CD1c-positive myeloid dendritic cell (primary cell): ENCODE measurements around the gene PRR12.

Experiments used
- DNase-seq: peaks from one replicate; pipeline ENCODE4 v3.0.0-alpha.2; 2016; ENCODE audit errors: extremely low spot score

PRR12 gene

DNA sequence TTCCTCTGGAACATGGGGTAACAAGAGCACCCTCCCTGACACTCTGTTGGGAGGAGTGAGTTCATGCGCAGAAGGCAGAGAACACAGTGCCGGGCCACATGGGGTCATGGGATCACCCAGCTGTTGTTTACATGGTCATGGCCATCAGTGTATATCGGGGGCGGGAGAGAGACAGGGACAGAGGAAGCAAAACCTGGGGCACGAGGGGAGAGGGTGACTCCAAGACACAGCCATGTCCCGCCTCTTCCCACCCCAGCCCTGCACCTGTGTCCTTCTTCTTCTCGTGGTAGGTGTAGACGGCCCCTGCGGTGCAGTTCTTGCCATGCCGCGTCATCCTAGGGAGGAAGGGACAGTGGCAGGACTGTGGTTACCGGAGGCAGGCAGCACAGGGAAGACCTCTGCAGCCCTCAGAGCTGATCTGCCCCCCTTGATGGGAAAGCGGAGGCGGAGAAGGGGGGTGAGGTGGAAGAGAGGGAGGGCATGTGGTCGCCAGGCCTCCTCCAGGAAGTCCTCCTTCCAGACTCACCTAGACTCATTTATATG, 30.6 kb upstream of the PRR12 start:
- peak; percentile 48 for DNase-seq

DNA sequence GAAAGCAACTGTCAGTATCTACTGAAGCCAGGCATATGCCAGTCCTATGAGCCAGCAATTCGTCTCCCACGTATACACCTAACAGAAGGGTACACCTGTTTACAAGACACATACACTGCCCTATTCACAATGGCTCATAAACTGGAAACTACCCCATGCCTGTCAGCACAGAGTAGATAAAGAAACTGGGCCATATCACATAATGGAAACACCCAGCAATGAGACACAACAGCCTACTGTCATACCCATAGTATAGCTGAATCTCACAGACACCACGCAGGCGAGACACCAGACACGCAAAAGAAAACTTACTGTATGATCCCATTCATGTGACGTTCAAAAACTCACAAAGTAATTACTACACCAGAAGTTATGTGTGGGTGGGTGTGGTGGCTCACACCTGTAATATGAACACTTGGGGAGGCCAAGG, 26.4 kb upstream of the PRR12 start:
- no peak for DNase-seq

GRCh38 chr19:49565261-49565660, 25.7 kb upstream of the PRR12 start:
- DNase-seq = no peak

- DNase-seq = no peak
These were observed 24.7 kb upstream of the PRR12 start for GRCh38 chr19:49566302-49566701.

DNA sequence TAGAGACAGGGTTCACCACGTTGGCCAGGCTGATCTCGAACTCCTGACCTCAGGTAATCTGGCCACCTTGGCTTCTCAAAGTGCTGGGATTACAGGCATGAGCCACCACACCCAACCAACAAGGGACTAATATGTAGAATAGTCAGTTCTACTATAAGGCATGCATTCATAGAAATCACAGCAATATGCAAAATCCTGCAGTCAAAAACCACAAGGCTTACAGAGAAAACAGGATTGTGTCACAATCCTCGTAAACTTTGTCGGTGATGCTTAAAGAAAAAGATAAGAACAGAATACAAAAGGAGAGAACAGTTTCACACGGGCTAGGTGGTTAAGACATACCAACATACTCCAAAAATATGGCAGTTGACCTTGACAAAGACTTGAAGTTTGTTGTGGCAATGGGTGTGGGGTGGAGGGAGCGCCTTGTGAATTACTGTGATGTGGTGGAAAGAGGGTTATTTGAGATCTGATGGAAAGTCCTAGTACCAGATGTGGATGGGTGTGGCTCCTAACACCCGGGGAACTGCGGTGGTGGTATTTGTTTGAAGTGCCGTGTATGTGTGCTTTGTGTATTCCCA, 23.0 kb upstream of the PRR12 start:
- peak; percentile 32 for DNase-seq

- peak; percentile 94 for DNase-seq
These were observed 20.7 kb upstream of the PRR12 start for GRCh38 chr19:49570138-49570856.

DNA sequence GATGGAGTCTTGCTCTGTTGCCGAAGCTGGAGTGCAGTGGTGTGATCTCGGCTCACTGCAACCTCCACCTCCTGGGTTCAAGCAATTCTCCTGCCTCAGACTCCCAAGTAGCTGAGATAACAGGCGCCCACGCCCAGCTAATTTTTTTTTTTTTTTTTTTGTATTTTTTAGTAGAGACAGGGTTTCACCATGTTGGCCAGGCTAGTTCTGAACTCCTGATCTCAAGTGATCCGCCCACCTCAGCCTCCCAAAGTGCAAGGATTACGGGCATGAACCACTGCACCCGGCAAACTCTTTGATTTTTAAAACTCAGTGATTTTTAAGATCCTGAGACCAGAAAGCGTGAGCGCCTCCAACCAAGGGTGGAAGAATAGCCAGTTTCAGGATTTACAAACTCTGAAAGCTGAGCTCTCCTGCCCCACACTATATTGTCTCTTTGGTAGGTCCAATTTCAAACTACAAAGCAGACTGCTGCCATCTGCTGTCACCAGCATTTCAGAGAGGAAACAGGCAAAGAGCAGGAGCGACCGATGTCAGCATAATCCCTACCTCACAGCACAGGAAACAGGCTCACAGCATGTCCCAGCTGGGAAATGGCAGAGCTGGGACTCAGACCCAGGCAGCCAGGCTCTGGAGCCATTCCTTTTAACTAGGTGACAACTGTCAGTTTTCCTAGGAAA, 19.8 kb upstream of the PRR12 start:
- no peak for DNase-seq

GRCh38 chr19:49573009-49573408, 18.0 kb upstream of the PRR12 start:
- no peak for DNase-seq

GRCh38 chr19:49573425-49573824, 17.6 kb upstream of the PRR12 start:
- DNase-seq = no peak

DNA sequence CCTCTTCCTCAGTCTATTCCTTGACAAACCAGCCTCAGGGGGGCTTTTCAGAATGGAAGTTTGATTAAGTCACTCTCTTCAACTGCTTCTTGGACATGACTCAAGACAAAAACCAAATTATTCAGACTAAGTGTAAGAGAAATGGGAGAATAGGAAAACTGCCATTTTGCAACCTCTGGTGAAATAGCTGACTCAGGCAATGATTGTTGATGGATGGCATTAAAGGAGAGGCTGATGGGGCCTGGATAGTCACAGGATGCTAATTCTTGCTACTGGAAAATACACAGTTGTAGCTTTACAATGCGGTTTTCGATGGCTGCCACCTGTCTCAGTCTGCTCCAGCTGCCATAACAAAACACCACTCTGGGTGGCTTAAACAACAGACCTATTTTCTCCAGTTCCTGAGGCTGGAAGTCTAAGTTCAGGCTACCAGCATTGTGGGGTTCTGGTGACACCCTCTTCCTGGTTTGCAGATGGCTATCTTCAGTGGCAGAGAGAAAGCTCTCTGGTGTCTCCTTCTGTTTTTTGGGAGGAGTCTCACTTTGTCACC, 16.7 kb upstream of the PRR12 start:
- DNase-seq = no peak

GRCh38 chr19:49579193-49579592, 11.8 kb upstream of the PRR12 start:
- no peak for DNase-seq

DNA sequence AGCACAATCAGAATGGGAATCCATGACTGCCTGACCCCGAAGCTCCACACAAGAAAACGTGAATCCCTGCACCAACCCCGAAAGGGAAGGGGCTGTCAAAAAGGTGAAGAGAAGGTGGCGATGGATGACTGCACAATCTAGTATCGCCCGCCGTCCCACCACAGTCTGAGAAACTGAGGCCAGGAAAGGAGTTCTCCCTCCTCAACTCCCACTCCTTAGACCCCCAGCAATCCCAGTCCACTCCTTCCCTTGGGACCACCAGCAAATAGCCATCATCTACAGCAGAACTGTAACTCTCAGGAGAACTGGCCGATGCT, 11.1 kb upstream of the PRR12 start:
- no peak for DNase-seq

DNA sequence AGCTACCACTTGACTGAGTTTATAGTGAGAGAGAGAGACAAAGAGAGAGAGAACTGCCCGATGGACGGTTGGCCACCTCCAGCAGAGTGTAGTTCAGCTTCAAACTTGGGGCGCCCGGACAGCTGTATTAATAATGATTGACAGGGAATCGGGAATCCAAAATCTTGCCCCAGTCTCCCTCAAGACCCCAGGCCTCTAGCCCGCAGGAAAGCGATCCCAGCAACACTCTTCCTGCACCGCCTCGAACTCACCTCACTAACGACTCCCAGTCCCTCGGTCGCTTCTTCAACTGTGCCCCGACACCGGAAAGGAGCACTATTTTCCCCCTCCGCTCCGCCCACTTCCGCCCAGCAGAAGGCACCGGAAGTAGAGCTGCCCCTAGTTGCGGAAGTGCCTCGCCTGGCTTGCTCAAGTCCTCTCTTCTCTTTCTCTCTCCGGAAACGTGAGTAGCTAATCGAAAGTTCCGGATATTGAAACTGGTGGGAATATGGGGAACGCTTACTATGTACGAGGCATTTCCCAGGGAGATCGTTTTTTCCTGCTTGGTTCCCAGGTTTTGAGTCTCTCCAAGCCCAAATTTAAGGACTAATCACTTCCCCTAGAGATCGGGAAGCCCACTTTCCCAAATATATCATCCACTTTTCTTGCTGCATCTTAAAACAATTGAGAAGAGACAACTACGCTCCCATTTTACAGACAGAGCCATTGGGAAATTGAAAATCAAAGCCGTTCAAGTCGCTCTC, 10.5 kb upstream of the PRR12 start, which contains the start of gene NOSIP:
Gene NOSIP, minus strand, starts transcription at position 293 of the 743 bp plus-strand sequence. CDS start 19,865 bp downstream, outside the sequence.
- DNase-seq = peak; percentile 98

- DNase-seq = no peak
These were observed 9.9 kb upstream of the PRR12 start, which contains the start of gene PRRG2 for GRCh38 chr19:49581007-49581508. TSS of gene PRRG2 (plus strand) at chr19:49581316. CDS start at chr19:49583220, 1,904 bp downstream.

GRCh38 chr19:49583239-49583638, 7.7 kb upstream of the PRR12 start:
- DNase-seq = no peak

DNA sequence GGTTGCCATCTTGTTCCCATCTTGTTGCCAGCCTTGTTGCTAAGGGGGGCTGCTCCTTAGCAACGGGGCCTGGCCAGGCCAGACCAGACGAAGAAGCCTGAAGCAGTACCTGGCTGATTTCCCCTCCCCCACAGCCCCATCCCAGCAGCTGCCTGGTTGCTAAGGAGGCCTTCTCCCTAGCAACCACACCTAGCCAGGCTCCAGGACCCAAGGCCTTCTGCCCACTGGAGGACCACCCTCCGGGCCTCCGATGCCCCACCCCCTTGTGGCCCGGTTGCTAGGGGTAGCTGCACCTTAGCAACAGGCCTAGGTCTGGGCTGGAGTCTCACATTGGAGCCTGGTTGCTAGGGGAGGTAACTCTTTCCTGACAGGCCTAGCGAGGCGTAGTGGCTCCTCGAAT, 6.0 kb upstream of the PRR12 start:
- DNase-seq = no peak

- DNase-seq = no peak
These were observed 3.8 kb upstream of the PRR12 start for GRCh38 chr19:49587227-49587626.

GRCh38 chr19:49588365-49589122, 2.4 kb upstream of the PRR12 start:
- DNase-seq = no peak

GRCh38 chr19:49589502-49589905, 1.5 kb upstream of the PRR12 start:
- peak; percentile 18 for DNase-seq

GRCh38 chr19:49590071-49590970, 661 bp upstream of the PRR12 start:
- DNase-seq = peak; percentile 95
